ENCODE results near the gene ATP8A1.

Gene ATP8A1

GRCh38 chr4:42458657-42459056 is 198.2 kb downstream of the ATP8A1 start:
- DNase-seq: no peak

- DNase-seq: no peak
These were observed 202.0 kb downstream of the ATP8A1 start for GRCh38 chr4:42454755-42455420.

GRCh38 chr4:42453612-42454011 is 203.3 kb downstream of the ATP8A1 start:
- no peak for DNase-seq

- no peak for DNase-seq
These were observed 204.1 kb downstream of the ATP8A1 start for GRCh38 chr4:42452823-42453222.

GRCh38 chr4:42446823-42447222 is 210.1 kb downstream of the ATP8A1 start:
- DNase-seq: no peak

- no peak for DNase-seq
These were observed 211.9 kb downstream of the ATP8A1 start for GRCh38 chr4:42445038-42445437.

- DNase-seq: no peak
These were observed 214.3 kb downstream of the ATP8A1 start for GRCh38 chr4:42442601-42443000.

- DNase-seq: no peak
These were observed 216.8 kb downstream of the ATP8A1 start for GRCh38 chr4:42440083-42440482.

- DNase-seq: no peak
These were observed 219.9 kb downstream of the ATP8A1 start for GRCh38 chr4:42436928-42437565.

- no peak for DNase-seq
These were observed 228.9 kb downstream of the ATP8A1 start for GRCh38 chr4:42428036-42428435.

GRCh38 chr4:42425146-42426065 is 231.5 kb downstream of the ATP8A1 start:
- DNase-seq: no peak

- no peak for DNase-seq
These were observed 236.8 kb downstream of the ATP8A1 start for GRCh38 chr4:42420140-42420539.

- no peak for DNase-seq
These were observed 239.4 kb downstream of the ATP8A1 start for GRCh38 chr4:42417550-42417949.

- DNase-seq: no peak
These were observed 240.9 kb downstream of the ATP8A1 start for GRCh38 chr4:42416017-42416416.

- DNase-seq: no peak
These were observed 241.6 kb downstream of the ATP8A1 start for GRCh38 chr4:42415281-42415680.

- no peak for DNase-seq
These were observed 244.7 kb downstream of the ATP8A1 start for GRCh38 chr4:42412251-42412650.

GRCh38 chr4:42411803-42412202 is 245.1 kb downstream of the ATP8A1 start:
- no peak for DNase-seq

GRCh38 chr4:42410446-42410845 is 246.5 kb downstream of the ATP8A1 start:
- DNase-seq: no peak

GRCh38 chr4:42404001-42404400 is 252.9 kb downstream of the ATP8A1 start:
- no peak for DNase-seq

- DNase-seq: no peak
These were observed 255.7 kb downstream of the ATP8A1 start for GRCh38 chr4:42401171-42401570.

- no peak for DNase-seq
These were observed 257.5 kb downstream of the ATP8A1 start for GRCh38 chr4:42399393-42399792.

GRCh38 chr4:42398871-42399331 is 258.0 kb downstream of the ATP8A1 start:
- no peak for DNase-seq

- peak; percentile 2 for DNase-seq
These were observed 258.6 kb downstream of the ATP8A1 start for GRCh38 chr4:42398171-42398870.
